ENCODE data around the gene MSI2.

The MSI2 gene

DNA sequence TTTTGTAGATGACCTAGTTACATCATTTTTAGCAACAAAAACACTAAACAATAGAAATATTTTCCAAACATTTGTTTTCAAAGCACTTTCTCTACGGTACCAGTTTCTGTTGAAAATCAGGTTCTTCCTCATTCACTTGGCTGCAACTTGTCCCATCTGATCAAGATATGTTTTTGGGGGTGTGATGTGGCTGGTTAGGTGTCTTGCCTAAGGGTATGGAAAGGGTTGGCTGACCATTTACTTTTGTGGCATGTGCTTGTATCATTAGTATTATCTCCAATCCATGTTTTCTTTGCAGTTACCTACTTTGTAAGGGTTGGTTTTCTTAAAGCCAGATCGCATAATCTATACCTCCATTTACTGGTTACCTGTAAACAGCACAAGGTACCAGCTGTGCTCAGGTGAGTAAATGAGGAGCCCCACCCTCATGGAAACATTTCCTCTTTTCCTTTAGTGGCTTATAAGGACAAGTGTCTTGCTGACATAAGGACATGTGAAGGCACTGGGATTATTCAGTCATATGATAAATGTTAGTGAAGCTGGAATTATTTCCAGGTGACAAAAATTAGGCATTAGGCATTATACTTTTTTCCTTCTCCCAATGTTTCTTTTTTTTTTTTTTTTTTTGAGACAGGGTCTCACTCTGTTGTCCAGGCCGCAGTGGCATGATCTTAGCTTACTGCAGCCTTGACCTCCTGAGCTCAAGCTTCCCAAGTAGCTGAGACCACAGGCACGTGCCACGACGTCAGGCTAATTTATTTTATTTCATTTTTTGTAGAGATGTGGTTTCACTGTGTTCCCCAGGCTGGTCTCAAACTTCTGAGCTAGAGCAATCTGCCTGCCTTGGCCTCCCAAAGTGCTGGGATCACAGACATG, 326.8 kb downstream of the MSI2 start:
- no peak for DNase-seq
- in situ Hi-C loops (cut with MboI; ENCODE audit: low pct_unique_long_range_greater_than_20kb, low sequenced_read_pairs) = no loop called here

DNA sequence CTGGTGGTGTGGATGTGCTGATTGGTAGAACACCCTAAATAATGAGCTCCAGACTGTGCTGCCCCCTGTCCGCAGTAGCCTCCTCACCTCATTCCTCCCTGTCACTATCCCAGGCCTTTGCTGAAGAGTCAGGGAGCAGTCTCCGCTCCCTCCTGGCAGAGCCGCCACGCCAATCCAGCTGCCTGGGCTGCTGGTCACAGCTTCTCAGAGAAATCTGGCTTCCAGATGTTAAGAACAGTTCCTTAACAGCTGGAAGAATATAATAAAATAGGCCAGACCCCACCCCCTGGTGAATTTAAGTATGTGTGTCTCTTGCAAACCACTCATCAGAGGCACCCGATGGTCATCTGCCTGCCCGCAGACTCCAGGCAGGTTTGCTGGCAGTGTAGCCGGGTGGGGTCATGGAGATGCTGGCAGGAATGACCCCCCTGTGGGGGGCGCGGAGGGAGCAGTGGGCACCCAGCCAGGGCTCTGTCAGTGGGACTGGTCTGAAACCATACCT, 327.8 kb downstream of the MSI2 start:
- in situ Hi-C loops (cut with MboI; ENCODE audit: low pct_unique_long_range_greater_than_20kb, low sequenced_read_pairs) = no loop called here
- no peak for DNase-seq

DNA sequence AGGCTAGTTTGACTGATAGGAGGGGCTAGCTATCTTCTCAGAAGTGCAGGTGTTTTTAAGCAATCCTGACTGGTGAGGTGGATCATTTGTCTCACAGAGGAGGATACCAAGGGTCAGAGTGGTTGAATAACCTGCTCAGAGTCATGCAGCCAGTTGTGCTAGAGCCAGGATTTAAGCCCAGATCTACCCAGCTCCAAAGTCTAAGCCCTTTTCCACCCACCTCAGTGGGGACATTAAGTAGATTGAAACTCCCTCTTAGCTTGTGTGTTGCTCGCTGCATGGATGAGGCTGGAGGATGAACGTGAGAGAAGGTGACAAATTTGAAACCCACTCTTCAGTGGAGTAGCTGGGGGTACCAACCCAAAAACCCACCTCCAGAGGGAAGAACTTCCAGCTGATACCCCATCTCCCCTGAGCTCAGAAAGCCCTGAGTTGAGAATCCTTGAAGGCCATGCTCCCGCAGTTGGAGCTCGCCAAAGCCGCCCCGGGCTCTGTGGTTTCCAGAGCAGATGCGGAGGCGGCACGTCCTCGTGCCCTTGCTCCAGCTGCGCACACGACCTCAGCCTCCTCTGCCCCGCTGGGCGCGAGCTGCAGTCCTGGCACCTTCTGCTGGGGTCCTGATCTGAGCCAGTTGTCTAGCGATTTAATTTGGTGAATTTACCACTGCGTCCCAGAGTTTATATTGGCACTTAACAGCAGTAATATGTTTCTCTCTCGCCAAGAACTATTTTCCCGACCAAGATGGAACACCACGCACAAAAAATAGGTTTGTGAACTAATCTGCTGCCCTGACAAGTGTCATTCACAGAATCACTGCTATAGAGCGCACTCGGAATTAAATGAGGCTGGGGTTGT, 329.2 kb downstream of the MSI2 start:
- DNase-seq = no peak
- in situ Hi-C loops (cut with MboI; ENCODE audit: low pct_unique_long_range_greater_than_20kb, low sequenced_read_pairs) = no loop called here

DNA sequence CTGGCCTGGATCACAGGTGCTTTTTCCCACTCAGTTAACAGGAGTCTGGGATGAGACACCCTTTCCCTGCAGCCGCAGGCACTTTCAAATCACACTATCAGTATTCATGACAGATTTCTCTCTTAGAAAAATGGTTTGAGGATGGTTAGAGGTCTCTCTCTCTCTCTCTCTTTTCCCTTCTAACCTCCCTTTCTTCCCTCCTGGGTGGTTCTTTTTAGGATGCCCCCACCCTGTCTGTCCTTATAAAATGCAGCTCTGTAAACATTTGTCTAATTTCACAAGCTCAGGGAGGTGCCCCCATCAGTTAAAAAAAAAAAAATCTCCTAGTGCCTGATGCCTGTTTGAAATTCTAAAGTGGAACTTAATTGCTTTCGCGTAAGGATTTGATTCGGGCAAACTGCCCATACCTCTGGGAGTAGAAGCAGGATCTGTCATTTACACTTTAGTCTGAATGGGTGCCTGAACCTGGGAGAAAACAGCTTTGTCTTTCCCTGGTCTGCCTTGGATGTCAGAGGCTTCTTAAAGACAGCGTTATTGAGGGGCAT, 329.9 kb downstream of the MSI2 start:
- in situ Hi-C loops (cut with MboI; ENCODE audit: low pct_unique_long_range_greater_than_20kb, low sequenced_read_pairs) = no loop called here
- DNase-seq = no peak

DNA sequence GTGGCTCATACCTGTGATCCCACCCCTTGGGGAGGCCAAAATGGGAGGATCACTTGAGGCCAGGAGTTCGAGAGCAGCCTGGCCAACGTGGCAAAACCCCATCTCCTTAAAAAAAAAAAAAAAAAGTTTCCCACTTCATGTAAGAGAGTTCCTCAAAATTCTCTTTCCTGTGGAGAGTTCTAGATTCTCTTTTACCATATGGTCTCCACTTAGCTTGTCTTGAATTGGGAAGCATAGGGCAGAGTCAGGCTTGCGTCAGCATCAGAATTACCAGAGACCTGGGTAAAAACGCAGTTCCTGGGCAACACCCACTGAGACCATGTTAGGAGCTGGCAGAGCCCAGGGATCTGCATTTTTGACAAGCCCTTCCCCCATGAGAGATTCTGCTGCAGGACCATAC, 330.4 kb downstream of the MSI2 start:
- DNase-seq = no peak
- in situ Hi-C loops (cut with MboI; ENCODE audit: low pct_unique_long_range_greater_than_20kb, low sequenced_read_pairs) = no loop called here

DNA sequence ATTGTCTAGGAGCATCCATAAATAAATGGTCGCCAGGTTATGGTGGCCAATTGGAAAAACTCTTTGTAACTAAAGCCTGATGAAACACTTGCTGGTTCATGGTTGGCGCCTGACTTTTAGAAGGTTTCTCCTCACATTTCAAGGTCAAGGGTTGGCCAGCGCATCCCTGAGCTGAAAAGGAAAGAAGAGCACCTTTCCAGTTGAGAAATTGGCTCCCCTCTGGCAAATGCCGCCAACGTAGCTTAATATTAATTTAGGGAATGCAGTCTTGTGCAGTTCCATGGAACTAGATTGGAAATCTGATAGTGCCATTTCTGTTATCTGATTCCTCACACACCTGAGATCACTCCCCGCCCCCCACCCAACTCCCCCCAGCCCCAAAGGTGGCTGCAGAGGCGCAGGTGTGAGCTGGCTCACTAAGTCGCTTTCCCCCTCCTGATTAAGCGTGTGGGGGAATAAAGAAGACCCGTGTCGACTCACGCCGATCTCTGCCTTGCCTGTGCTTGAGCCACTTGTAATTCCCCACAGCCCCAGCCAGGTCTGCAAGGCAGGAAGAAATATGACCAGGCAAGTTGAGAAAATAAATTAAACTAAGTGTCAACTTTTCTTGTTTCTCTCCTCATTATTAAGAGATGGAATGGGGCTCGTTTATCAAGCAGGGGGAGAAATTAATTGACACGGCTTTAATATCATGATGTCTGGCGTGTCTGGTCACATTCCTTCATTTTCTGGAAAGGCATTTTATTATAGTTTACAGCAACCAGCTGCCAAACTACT, 331.1 kb downstream of the MSI2 start:
- in situ Hi-C loops (cut with MboI; ENCODE audit: low pct_unique_long_range_greater_than_20kb, low sequenced_read_pairs) = no loop called here
- DNase-seq = no peak

DNA sequence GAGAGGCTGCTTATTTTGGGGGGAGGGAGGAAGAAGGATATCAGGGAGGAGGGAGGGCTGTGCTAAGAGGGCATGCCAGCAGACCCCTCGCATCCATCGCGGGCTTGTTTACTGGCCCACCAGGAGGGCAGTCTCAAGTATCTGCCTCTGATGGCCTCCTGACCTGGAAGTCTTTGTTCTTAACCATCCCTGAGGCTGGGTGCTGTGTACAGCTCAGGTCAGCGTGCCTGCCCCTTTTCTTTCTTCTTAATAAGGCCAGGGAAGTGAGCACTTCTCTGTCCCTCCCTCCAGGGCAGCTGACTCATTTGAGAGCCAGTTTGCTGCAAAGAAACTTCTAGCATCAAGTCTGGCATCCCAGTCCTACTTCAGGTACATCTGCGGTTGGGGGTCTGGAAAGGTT, 331.8 kb downstream of the MSI2 start:
- in situ Hi-C loops (cut with MboI; ENCODE audit: low pct_unique_long_range_greater_than_20kb, low sequenced_read_pairs) = no loop called here
- DNase-seq = no peak

DNA sequence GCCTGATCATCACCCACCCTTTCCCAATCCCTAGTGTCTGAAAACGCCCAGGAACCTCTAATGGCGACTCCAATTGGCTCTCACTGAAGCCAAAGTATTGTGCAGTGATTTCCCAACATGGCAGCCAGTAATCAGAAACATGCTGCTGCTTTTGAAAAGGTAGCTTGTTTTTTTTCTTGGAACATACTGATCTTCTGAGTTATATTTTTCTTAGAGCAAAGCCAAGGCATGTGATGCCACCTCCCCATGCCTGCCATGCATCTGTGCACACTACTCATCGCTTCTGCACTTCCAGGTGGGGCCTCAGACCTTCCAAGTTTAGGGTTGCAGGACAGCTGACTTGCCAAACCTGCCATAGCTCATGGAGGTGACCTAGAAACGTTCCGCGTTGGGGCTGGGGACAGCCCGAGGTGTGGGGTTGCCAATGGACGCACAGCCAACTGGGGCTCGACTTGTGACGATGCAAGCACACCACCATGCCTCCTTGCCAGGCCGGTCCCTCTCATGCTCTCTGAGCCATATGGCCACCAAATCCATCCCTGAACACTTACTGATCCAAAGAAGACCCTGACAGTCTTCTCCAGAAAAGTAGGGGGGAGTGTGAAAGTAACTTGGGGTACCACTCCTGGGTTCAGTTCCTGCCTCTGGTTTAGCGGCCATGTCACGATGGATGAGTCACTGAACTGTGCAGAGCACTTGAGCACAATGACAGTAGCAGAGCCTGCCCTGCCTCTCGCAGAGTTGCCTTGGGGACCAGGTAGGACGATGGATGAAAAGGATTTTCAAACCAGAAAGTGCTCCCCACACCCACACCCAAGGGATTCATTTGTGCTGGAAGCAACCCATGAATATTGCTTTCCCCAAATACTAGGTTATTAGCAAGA, 333.1 kb downstream of the MSI2 start:
- no peak for DNase-seq
- in situ Hi-C loops (cut with MboI; ENCODE audit: low pct_unique_long_range_greater_than_20kb, low sequenced_read_pairs) = no loop called here

DNA sequence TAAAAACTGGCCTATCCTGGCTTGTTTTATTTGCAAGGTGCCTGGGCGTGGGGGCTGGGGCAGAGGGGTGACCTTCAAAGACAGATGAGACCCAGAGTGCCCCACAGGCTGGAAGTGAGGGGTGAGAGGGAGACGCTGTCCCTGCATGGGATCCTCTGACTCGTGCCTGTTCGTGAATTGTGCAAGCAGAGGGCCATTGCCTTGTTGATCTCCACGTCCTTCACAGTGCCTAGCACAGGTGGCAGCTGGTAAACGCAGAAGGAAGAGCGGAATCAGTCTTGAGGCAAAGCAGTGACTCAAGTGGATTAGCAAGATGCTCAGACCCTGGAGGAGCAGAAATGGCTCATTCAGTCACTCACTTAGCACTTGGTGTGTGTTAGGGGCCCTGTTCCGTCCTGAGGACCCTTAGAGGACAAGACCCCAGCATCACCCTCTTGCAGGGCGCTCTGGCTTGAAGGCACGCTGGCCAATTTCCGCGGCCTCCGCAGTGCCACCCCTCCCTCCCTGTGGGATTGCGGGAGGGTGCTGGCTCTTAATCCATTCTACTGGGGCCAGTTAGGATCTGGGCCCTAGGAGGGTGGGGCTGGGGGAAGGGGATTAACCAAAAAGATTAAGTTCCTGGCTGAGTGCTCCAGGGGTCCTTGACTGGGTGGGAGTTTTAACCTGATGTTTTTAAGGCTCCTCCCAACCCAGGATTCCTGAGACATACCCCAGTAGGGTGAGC, 337.6 kb downstream of the MSI2 start:
- in situ Hi-C loops (cut with MboI; ENCODE audit: low pct_unique_long_range_greater_than_20kb, low sequenced_read_pairs) = no loop called here
- no peak for DNase-seq

DNA sequence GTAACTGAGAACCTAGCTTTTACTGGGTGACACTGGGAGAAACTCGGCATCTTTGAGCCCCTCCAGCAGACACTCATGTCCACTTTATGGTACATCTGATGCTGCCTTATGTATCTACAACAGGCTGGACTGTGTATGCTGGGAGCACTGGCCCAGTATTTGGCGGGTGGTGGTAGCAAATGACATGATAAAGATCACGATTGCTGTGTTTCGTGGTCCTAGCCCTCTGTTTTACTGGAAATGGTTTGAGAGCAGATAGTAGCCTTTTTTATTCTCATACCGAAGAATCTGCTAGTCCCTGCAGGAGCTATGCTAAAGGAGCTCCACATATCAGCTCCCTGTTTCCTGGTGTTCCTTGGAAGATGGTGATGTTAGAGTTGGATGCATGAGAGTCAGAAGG, 338.4 kb downstream of the MSI2 start:
- in situ Hi-C loops (cut with MboI; ENCODE audit: low pct_unique_long_range_greater_than_20kb, low sequenced_read_pairs) = no loop called here

DNA sequence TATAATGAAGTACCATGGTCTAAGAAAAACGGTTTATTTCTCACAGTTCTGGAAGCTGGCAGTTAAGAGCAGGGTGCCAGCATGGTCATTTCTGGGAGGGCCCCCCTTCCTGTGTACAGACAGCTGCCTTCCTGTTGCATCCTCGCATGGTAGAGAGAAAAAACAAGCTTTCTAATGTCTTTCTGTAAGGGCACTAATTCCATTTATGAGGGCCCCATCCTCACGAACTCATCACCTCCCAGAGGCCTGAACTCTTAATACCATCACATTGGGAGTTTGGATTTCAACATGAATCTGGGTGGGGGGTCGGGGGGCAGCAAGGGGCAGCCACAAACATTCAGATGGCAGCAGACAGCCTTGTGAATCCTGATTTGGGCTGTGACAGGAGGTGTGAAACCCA, 339.1 kb downstream of the MSI2 start:
- no peak for DNase-seq
- in situ Hi-C loops (cut with MboI; ENCODE audit: low pct_unique_long_range_greater_than_20kb, low sequenced_read_pairs) = no loop called here

More for the DNA sequence above, 338.4 kb downstream of the MSI2 start:
- DNase-seq = no peak

DNA sequence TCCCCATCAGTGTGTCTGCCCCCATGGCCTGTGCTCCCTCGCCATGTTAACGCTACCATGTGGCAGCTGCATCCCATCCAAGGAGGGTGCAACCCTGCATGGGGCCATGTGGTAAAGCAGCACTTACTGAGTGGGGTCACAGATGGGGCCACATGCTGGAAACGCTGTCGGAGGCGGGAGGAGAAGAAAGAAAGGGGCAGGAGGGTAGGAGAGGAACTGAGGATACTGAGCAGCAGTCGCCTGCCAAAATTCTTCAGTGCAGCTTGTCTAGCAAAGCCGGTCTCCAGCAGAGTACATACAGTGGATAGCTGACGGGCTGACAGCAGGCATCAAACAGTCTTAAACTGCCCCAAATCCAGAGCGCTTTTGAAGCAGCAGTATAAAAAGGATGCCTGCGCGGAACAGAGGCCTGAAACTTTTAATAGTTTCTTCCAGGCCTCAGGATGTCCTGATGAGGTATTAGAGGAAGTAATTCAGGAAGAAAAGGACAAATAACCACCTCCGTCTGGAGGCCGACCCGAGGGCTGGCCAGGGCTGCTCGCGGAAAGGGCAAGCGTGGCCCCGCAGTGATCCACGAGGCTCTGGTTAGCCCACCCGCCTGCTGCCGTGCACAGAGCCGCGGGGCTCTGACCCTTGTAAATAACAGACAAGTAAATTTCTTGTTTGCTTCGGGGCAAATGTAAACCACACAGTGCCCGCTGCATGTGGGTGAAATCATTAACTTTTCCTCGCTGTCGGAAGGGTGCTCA, 339.8 kb downstream of the MSI2 start:
- DNase-seq = peak; percentile 5
- in situ Hi-C loops (cut with MboI; ENCODE audit: low pct_unique_long_range_greater_than_20kb, low sequenced_read_pairs) = no loop called here

DNA sequence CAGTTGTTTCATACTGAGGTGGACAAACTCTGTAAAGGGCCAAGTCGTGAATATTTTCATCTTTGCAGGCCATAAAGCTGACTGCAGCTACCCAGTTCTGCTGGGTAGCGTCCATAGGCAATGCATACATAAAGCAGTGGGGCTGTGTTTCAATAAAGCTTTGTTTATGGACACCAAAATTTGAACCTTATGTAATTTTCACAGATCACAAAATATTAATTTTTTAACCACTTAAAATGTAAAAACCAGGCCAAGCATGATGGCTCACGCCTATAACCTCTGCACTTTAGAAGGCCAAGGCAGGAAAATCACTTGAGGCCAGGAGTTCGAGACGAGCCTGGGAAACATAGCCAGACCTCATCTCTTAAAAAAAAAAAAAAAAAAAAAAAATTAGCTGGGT, 340.8 kb downstream of the MSI2 start:
- DNase-seq = no peak
- in situ Hi-C loops (cut with MboI; ENCODE audit: low pct_unique_long_range_greater_than_20kb, low sequenced_read_pairs) = no loop called here

DNA sequence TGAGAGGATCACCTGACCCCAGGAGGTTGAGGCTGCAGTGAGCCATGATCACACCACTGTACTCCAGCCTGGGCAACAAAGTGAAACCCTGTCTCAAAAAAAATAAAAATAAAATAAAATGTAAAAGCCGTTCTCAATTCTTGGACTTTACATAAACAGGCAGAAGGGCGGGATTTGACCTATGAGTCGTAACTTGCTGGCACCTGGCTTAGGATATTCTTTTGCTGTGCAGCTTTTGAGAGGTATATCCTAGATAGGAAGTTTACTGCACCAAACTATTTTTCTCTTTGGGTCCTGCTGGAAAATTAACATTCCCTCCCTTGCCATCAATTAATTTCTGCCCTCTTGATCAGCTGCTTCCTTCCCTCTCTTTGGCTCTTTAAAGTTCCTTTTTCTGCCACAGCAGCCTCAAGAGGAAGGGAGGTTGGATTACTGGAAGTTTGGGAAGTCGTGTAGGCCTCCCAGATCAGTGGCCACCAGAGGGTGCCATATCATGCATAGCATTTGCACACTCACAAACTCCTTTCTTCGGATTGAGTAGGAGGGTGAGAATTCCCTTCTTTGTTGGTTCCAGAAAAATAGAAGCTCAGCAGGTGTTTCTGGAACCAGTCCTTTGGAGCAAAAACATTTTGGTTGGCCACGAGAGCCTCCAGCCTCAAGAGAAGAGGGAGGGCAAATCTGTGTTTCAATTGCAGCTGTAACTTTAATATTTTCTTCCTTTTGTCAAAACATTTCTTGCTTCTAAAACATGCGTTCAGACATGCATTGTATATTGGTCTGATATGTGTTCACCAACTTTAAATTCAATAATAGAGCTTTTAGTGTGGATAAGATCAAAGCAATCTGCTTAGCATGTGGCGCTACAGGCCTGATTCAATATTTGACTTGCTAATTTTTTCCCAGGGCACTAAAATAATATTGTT, 341.5 kb downstream of the MSI2 start:
- peak; percentile 75 for DNase-seq
- in situ Hi-C loops (cut with MboI; ENCODE audit: low pct_unique_long_range_greater_than_20kb, low sequenced_read_pairs) = no loop called here

DNA sequence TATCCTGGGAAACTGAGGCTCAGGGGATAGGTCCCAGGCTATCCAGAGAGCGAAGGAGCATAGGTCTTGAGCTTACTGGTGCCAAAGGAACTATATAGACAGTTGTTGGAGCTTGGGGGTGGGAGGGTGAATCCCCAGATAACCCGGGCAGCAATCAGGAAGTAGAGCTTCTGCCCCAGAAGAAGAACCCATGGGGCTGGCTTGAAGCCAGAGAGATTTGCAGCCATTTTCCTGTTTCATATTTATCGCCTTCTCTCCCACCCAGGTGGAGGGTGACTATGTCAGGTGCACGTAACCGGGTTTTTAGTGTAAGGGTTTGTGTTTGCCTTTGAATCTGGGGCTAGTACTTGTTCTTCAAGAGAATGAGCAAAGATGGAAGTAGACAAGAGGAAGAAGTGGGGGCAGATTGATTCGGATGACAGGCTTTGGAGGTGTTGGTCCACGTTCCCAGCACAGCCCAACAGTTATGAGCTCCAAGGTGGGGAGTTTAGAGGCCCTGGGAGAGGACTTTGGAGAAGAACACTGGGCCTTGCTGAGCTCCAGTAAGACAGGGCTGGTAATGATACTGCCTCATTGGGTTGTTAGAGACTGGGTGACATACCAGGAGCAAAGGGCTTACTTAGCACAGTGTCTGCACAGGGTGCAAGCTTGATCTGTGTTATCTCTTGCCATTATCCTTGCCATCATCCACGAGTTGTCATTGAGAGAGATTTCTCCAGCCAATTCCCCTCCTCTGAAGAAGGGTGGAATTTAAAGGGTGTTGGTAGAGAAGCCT, 343.1 kb downstream of the MSI2 start:
- DNase-seq = peak; percentile 72
- in situ Hi-C loops (cut with MboI; ENCODE audit: low pct_unique_long_range_greater_than_20kb, low sequenced_read_pairs) = no loop called here
